C1 segment of cervical spinal cord (tissue), 14 donors: ENCODE results near the gene MYOCOS.
"Not testable (repeated sequence)": the region's sequence is repeated elsewhere in the genome, so short reads cannot be mapped to it uniquely, and the experiment has no call there.

Source experiments
- DNase-seq, 14 donors: peaks; one replicate each; lab custom pipeline; 2025; lab: John Stamatoyannopoulos, UW

The MYOCOS gene

GRCh38 chr1:171625225-171625624 lies 3.2 kb downstream of the MYOCOS start:
- DNase-seq: no peak

GRCh38 chr1:171627020-171627419 lies 5.0 kb downstream of the MYOCOS start:
- DNase-seq: no peak

GRCh38 chr1:171628225-171628624 lies 6.2 kb downstream of the MYOCOS start:
- no peak for DNase-seq

GRCh38 chr1:171635661-171636060 lies 13.6 kb downstream of the MYOCOS start:
- peak in 1 of 14 donors; percentile 55 for DNase-seq

DNA sequence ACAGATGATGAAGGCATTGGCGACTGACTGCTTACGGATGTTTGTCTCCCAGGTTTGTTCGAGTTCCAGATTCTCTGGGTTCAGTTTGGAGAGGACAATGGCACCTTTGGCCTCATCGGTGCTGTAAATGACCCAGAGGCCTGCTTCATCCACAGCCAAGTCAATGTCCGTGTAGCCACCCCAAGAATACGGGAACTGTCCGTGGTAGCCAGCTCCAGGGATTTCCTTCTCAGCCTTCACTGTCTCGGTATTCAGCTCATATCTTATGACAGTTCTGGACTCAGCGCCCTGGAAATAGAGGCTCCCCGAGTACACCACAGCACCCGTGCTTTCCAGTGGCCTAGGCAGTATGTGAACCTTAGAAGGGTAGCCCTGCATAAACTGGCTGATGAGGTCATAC lies 14.1 kb downstream of the MYOCOS start:
- no peak for DNase-seq

DNA sequence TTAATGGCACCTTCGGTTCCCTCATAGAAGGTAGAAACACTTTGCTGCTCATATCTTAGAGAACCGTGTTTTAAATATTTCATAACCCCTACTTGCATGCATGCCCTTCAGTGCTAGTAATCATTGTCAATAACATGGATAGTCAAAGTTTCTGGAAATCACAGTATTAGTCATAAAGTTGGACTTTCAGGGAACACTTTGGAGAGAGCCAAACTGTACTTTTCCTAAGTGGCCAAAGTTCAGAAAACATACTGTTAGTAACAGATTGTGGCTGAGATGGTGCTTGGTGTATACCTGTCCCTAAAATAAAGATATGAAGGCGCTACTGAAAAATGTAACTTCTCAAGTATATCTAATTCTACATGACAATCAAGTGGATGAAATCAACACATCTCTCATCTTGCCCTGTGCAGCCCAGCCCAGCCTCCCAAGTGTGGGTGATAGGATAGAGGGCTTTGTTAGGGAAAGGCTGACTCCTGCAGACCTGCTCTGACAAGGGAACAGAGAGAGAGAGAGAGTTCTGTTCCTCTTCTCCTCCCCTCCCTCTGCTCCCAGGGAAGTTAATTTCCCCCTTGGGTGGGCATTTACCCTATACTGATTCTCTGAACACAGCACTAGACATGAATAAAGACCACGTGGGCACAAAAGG lies 16.0 kb downstream of the MYOCOS start:
- no peak for DNase-seq

DNA sequence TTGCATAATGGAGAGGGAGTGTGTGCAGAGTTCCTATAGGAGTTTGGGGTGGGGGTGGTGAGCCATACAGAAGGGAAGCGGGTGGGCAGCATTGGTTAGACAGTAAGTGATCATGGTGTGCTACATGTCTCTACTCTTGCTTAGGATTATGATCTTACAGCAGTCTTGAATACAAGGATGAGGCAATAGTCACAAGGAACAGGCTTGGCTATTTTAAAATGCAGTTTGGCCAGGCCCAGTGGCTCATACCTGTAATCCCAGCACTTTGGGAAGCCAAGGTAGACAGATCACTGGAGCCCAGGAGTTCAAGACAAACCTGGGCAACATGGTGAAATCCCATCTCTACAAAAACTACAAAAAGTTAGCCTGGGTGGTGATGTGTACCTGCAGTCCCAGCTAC lies 18.2 kb downstream of the MYOCOS start:
- no peak for DNase-seq

- DNase-seq: no peak
Measured at GRCh38 chr1:171641076-171641864, 19.2 kb downstream of the MYOCOS start.

- DNase-seq: no peak
Measured at GRCh38 chr1:171642197-171642596, 20.2 kb downstream of the MYOCOS start.

DNA sequence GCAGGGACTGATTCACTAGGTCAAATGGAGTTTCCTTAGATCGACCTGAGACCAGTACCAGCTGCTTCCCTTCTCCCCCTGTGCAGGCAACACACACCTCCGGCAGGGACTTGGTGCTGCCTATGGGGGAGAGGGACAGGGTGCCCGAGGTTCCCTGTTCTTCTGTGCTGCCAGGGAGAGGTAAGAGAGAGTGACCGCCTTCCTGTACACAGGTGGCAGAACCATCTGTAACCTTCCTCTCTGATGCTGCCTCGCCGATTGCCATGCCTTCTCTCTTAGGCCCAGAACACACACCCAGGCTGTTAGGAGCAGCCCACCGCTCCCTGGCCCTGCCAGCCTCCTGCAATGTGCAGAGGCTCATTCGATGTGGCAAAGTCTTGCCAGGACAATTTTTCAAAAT lies 21.1 kb downstream of the MYOCOS start:
- peak in 1 of 14 donors; percentile 88 for DNase-seq

- peak in 11 of 14 donors; percentile 16 to 79 (median 35) for DNase-seq
Measured at GRCh38 chr1:171644805-171645483, 22.9 kb downstream of the MYOCOS start.

DNA sequence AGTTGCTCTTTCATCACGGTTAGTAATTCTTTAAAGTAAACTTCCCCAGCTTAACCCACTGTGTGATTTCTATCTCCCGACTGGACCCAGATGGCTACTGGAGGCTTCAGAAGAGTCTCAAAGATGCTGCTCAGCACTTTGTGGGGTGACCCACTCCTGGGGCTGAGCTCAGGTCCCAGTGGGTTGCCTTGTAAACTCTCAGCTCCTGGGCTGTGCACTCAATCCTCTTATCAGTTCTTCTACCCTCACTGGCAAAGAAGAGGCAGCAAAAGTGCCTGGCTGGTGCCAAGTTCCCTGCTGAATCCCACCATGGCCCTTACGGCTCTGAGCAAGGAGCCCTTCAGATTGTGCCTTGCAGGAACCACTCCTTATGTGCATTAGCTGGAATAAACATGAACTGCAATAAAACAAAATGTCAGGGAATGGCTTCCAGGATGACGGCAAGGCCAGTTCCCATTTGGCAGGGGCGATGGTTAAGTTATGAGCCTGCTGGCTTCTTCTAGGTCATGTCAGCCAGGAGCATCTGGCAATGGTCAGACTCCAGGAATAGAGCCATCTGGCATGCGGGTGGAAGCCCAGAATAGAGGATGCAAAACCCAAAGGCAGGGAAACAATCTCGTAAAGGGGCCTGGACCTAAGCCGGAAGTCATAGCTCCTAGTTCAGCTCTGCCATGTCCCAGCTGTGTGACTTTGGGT lies 23.7 kb downstream of the MYOCOS start:
- DNase-seq: peak in 11 of 14 donors; percentile 16 to 99 (median 51)

GRCh38 chr1:171646249-171646560 lies 24.2 kb downstream of the MYOCOS start:
- DNase-seq: no peak

- no peak for DNase-seq
Measured at GRCh38 chr1:171652234-171652822, 30.3 kb downstream of the MYOCOS start, which contains the start of gene MYOC. Gene MYOC, minus strand, starts transcription at chr1:171652688. Its CDS starts 77 bp downstream, at chr1:171652611.

GRCh38 chr1:171653796-171654195 lies 31.8 kb downstream of the MYOCOS start:
- no peak for DNase-seq

- peak in 2 of 14 donors; percentile 3 to 15 for DNase-seq
Measured at GRCh38 chr1:171654201-171654941, 32.3 kb downstream of the MYOCOS start.

- DNase-seq: peak in 7 of 14 donors; percentile 3 to 40 (median 22)
Measured at GRCh38 chr1:171654942-171655745, 33.1 kb downstream of the MYOCOS start.

- DNase-seq: no peak
Measured at GRCh38 chr1:171655746-171656116, 33.7 kb downstream of the MYOCOS start.

GRCh38 chr1:171656206-171656605 lies 34.2 kb downstream of the MYOCOS start:
- DNase-seq: not testable (repeated sequence)

- no peak for DNase-seq
Measured at GRCh38 chr1:171661076-171661650, 39.1 kb downstream of the MYOCOS start.
